ENCODE measurements around the gene CPNE8. TPM values are rescaled to one million over a fixed set of nuclear protein-coding genes. Genes with fewer than 3 reads are reported as not detected.

Gene CPNE8
- 10 to 100 TPM; 26.4 to 27.6 TPM for total RNA-seq
- long read RNA-seq, partial matches to known transcripts, result 3 of 7 reads
- long read RNA-seq, other reads (novel, unspliced or antisense), result 1 of 7 reads

GRCh38 chr12:38905480-38906351 lies at the start of gene CPNE8:
Gene CPNE8, minus strand, starts transcription at chr12:38905591. Its CDS starts 57 bp downstream, at chr12:38905534.
- DNase-seq (peak; percentile 92), ATAC-seq (peak; percentile 82 to 94)
- intact Hi-C loops (cut with DNase I), result loop anchor here in 1 of 2 donors (5.0 kb wide), 1 partner anchor 238 kb away; no protein-coding TSS in a partner anchor

GRCh38 chr12:38954238-38954873 lies 49.0 kb upstream of the CPNE8 start:
- no peak for DNase-seq
- intact Hi-C loops (cut with DNase I), result no loop called here
- no peak for ATAC-seq

- DNase-seq (no peak), ATAC-seq (no peak)
- intact Hi-C loops (cut with DNase I), result no loop called here
Observed at GRCh38 chr12:38949363-38949762, 44.0 kb upstream of the CPNE8 start.

GRCh38 chr12:38934686-38935085 lies 29.3 kb upstream of the CPNE8 start:
- intact Hi-C loops (cut with DNase I), result no loop called here
- ATAC-seq, result no peak
- DNase-seq, result no peak

- DNase-seq, result no peak
- intact Hi-C loops (cut with DNase I), result no loop called here
- no peak for ATAC-seq
Observed at GRCh38 chr12:38934078-38934584, 28.7 kb upstream of the CPNE8 start.

GRCh38 chr12:38932320-38932719 lies 26.9 kb upstream of the CPNE8 start:
- ATAC-seq (no peak), DNase-seq (no peak)
- intact Hi-C loops (cut with DNase I), result no loop called here

GRCh38 chr12:38931461-38931860 lies 26.1 kb upstream of the CPNE8 start:
- ATAC-seq, result no peak
- intact Hi-C loops (cut with DNase I), result no loop called here
- DNase-seq, result no peak

- intact Hi-C loops (cut with DNase I), result no loop called here
- no peak for ATAC-seq
- DNase-seq, result no peak
Observed at GRCh38 chr12:38930990-38931389, 25.6 kb upstream of the CPNE8 start.

GRCh38 chr12:38926501-38926900 lies 21.1 kb upstream of the CPNE8 start:
- no peak for DNase-seq
- intact Hi-C loops (cut with DNase I), result no loop called here
- no peak for ATAC-seq

GRCh38 chr12:38921025-38921677 lies 15.8 kb upstream of the CPNE8 start:
- DNase-seq, result peak; percentile 59
- intact Hi-C loops (cut with DNase I), result loop anchor here in 1 of 2 donors (1.0 kb wide), 1 partner anchor 183 kb away; no protein-coding TSS in a partner anchor
- ATAC-seq, result peak; percentile 55 to 72

- no peak for DNase-seq
- intact Hi-C loops (cut with DNase I), result loop anchor here in 1 of 2 donors (5.0 to 10.0 kb wide), 3 partner anchors 183 to 594 kb away; no protein-coding TSS in a partner anchor
- no peak for ATAC-seq
Observed at GRCh38 chr12:38919191-38919590, 13.8 kb upstream of the CPNE8 start.

GRCh38 chr12:38915429-38916182 lies 10.2 kb upstream of the CPNE8 start:
- no peak for DNase-seq
- ATAC-seq, result no peak
- intact Hi-C loops (cut with DNase I), result loop anchor here in 1 of 2 donors (5.0 to 10.0 kb wide), 3 partner anchors 187 to 591 kb away; no protein-coding TSS in a partner anchor

- no peak for ATAC-seq
- no peak for DNase-seq
- intact Hi-C loops (cut with DNase I), result loop anchor here (5.0 to 10.0 kb wide), 3 partner anchors 247 to 587 kb away; no protein-coding TSS in a partner anchor
Observed at GRCh38 chr12:38912116-38912515, 6.7 kb upstream of the CPNE8 start.

- ATAC-seq (no peak), DNase-seq (no peak)
- intact Hi-C loops (cut with DNase I), result loop anchor here (5.0 to 10.0 kb wide), 3 partner anchors 247 to 587 kb away; no protein-coding TSS in a partner anchor
Observed at GRCh38 chr12:38911611-38912010, 6.2 kb upstream of the CPNE8 start.

GRCh38 chr12:38907201-38907923 lies 2.0 kb upstream of the CPNE8 start:
- intact Hi-C loops (cut with DNase I), result loop anchor here in 1 of 2 donors (5.0 kb wide), 1 partner anchor 240 kb away; no protein-coding TSS in a partner anchor
- ATAC-seq, result no peak

GRCh38 chr12:38906482-38907200 lies 1.2 kb upstream of the CPNE8 start:
- intact Hi-C loops (cut with DNase I), result loop anchor here in 1 of 2 donors (5.0 kb wide), 1 partner anchor 239 kb away; no protein-coding TSS in a partner anchor
- ATAC-seq, result peak; percentile 82 to 83
- peak; percentile 91 for DNase-seq

More at GRCh38 chr12:38907201-38907923, 2.0 kb upstream of the CPNE8 start:
- DNase-seq, result no peak
